Glutamatergic neuron (in vitro differentiated cells): Measurements from ENCODE around the gene GNG10. TPM values are rescaled to one million over a fixed set of nuclear protein-coding genes. Genes with fewer than 3 reads are reported as not detected.
A peak's percentile ranks its signal among the peaks of the same experiment; 100 is the strongest.

Experiments used
- DNase-seq: peaks from one replicate; pipeline ENCODE4 v3.0.0; 2022
- H3K27ac Mint-ChIP-seq: one replicate; pipeline ENCODE4 v1.8.0; 2020; ENCODE audit warnings: mild to moderate bottlenecking, mixed read lengths, inconsistent platforms; ENCODE audit not compliant: unreplicated experiment
- H3K27me3 Mint-ChIP-seq: one replicate; pipeline ENCODE4 v1.8.0; 2020; ENCODE audit warnings: mild to moderate bottlenecking, moderate library complexity, mixed read lengths, inconsistent platforms; ENCODE audit not compliant: unreplicated experiment
- H3K36me3 Mint-ChIP-seq: one replicate; pipeline ENCODE4 v1.8.0; 2020; ENCODE audit warnings: mild to moderate bottlenecking, mixed read lengths, inconsistent platforms; ENCODE audit not compliant: unreplicated experiment
- H3K4me1 Mint-ChIP-seq: one replicate; pipeline ENCODE4 v1.8.0; 2020; ENCODE audit warnings: mild to moderate bottlenecking, low read depth, mixed read lengths, inconsistent platforms; ENCODE audit not compliant: unreplicated experiment
- H3K4me3 Mint-ChIP-seq: one replicate; pipeline ENCODE4 v1.8.0; 2020; ENCODE audit warnings: mild to moderate bottlenecking, mixed read lengths, inconsistent platforms; ENCODE audit not compliant: unreplicated experiment
- H3K9me3 Mint-ChIP-seq: one replicate; pipeline ENCODE4 v1.8.0; 2020; ENCODE audit warnings: mild to moderate bottlenecking, moderate library complexity, mixed read lengths, inconsistent platforms; ENCODE audit not compliant: unreplicated experiment
- total RNA-seq: library from RNA; stranded (reverse); fragmentation: NEBNext Ultra II Directional; extraction: Animal tissue kit (Norgen Biotek cat#: 25700); gene quantifications from one replicate; pipeline ENCODE4 v1.2.1, GENCODE V29; 2021; ENCODE audit not compliant: unreplicated experiment
- TF ChIP-seq, protein P1 (sequence below): fragments of 200-600 bp; sonication (generic); IDR thresholded peaks from one replicate; pipeline ENCODE4 v1.5.0; 2021; ENCODE audit not compliant: partially characterized antibody, unreplicated experiment

The GNG10 gene
- total RNA-seq, 1 donor from 2014 or later, result 17.1 TPM

DNA sequence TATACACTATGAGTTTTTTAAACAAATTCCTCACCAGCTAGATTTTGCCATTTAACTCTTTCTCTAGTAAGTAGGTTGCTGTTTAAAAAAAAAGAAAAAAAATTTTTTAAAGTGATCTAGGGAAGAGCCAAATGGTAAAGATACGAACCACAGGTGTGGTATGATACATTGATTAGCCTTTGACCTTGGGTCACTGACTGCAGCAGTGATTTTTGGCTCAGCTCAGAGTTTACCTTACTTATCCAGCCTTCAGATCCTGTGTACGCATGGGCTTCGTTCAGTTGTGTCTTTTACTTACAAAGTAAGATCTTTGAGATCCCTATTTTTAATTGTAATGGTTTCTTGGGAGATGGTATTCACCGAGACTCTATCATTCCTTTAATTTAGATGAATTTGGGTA lies 12.4 kb upstream of the GNG10 start:
- DNase-seq, result no peak
- Mint-ChIP-seq H3K36me3 (no peaks in the 10 kb centered on the region), H3K4me3 (no peak overlapping the region), H3K27me3 (no peaks in the 10 kb centered on the region), H3K9me3 (no peaks in the 10 kb centered on the region), H3K27ac (no peak overlapping the region), H3K4me1 (no peaks in the 10 kb centered on the region)
- TF ChIP-seq, protein P1, sequence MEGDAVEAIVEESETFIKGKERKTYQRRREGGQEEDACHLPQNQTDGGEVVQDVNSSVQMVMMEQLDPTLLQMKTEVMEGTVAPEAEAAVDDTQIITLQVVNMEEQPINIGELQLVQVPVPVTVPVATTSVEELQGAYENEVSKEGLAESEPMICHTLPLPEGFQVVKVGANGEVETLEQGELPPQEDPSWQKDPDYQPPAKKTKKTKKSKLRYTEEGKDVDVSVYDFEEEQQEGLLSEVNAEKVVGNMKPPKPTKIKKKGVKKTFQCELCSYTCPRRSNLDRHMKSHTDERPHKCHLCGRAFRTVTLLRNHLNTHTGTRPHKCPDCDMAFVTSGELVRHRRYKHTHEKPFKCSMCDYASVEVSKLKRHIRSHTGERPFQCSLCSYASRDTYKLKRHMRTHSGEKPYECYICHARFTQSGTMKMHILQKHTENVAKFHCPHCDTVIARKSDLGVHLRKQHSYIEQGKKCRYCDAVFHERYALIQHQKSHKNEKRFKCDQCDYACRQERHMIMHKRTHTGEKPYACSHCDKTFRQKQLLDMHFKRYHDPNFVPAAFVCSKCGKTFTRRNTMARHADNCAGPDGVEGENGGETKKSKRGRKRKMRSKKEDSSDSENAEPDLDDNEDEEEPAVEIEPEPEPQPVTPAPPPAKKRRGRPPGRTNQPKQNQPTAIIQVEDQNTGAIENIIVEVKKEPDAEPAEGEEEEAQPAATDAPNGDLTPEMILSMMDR, result no peak

DNA sequence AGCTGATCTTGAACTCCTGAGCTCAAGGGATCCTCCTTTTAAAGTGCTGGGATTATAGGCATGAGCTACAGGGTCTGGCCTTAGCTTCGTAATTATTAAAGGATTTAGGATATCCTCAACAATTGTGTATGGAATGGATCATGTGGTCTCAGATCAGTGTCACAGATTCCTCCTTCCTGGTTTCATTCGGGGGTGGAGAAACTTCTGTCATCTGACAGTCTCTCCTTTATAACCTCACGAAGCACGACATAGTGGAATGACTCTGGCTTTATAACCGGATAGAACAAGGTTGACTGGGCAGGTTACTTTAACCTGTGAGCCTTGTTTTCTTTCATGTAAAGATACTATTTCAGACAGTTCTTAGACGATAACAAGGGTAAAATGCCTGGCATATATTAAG lies 4.4 kb upstream of the GNG10 start:
- Mint-ChIP-seq H3K4me3 (no peak overlapping the region), H3K4me1 (no peaks in the 10 kb centered on the region), H3K36me3 (no peaks in the 10 kb centered on the region), H3K27me3 (peaks cover 4% of the 10 kb centered on the region), H3K27ac (no peak overlapping the region), H3K9me3 (peaks cover 5% of the 10 kb centered on the region)
- no peak for DNase-seq
- TF ChIP-seq, protein P1, result no peak

DNA sequence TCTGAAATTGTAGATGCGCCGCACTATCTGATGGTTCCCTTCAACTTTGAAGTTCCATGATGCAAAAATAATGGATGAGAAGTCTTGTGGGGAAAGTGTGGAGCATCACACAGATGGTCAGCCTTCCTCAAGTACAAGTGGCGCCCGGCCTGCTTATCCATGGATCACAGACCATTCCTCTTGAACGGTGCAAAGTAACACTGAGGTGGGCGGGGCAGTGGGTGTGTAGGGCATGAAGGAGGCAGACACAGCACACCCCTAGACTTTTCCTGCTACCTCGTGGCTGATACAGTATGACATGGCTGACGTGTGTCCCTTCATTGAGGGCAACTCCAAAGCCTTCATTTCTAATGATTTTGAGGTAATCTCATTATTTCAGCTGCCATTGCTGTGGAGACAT lies 2.5 kb upstream of the GNG10 start:
- peaks cover 7% of the 10 kb centered on the region for H3K4me1 Mint-ChIP-seq
- no peak for DNase-seq
- no peak overlapping the region for H3K4me3 Mint-ChIP-seq
- no peak overlapping the region for H3K27ac Mint-ChIP-seq
- H3K9me3 Mint-ChIP-seq, result peaks cover 15% of the 10 kb centered on the region
- TF ChIP-seq, protein P1, result no peak
- no peaks in the 10 kb centered on the region for H3K36me3 Mint-ChIP-seq
- peaks cover 4% of the 10 kb centered on the region for H3K27me3 Mint-ChIP-seq

DNA sequence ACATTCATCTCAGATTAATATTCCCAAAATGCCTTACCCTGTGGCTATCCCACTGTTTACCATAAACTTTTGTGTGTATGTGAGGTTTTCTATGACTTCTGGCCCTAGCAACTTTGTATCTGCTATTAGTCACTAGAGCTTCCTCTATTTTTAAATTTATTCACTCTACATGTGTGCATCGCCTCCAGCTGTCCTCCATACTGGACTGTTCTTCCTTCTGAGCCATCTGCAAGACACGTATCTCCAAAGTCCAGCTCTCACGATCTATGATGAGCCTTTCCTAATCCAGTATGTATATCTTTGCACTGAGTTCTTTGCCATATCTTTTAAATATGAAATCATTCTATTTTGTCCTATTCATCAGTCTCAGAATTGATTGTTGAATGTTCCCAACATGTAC lies 1.7 kb upstream of the GNG10 start:
- no peak for DNase-seq
- TF ChIP-seq, protein P1, result no peak
- peaks cover 4% of the 10 kb centered on the region for H3K27me3 Mint-ChIP-seq
- peak overlapping the region; percentile 27 for H3K4me3 Mint-ChIP-seq
- peaks cover 7% of the 10 kb centered on the region for H3K4me1 Mint-ChIP-seq
- H3K9me3 Mint-ChIP-seq, result peaks cover 15% of the 10 kb centered on the region
- no peak overlapping the region for H3K27ac Mint-ChIP-seq
- no peaks in the 10 kb centered on the region for H3K36me3 Mint-ChIP-seq

DNA sequence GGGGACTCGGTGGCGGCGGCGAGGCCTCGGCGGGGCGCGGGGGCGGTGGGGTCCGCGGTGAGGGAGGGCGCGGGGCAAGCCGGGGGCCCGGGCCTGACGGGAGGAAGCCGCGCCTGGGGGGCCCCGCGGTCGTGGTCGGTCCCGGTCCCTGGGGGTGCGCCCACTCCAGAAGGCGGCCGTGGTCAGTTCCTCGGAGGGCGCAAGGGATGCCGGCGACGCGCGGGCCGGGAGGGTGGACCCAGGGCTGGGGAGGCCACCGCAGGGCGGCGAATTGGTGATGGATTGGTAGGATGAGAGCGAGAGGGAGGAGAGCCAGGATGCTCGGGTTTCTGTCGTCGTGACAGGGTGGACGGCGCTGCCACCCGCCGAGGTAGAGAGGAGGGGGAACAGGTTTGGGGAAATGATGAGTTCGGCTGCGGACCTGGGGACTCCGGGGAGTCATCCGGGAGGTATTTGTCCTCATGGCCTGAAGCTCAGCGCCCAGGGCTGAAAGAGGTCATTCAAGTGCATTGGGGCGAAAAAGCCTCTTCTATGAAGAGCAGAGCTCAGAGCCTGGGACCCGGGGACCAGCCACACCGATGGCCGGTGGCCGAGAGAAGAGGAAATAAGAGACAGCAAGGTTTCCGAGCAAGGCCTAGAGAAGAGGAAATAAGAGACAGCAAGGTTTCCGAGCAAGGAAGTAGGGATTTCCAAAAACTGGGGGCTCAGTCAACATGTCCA lies 557 bp downstream of the GNG10 start:
- TF ChIP-seq, protein P1, result no peak
- DNase-seq, result peak; percentile 55
- Mint-ChIP-seq H3K9me3 (peaks cover 17% of the 10 kb centered on the region), H3K36me3 (no peaks in the 10 kb centered on the region), H3K4me1 (peaks cover 7% of the 10 kb centered on the region), H3K27me3 (peaks cover 4% of the 10 kb centered on the region), H3K27ac (peak overlapping the region; percentile 74), H3K4me3 (peak overlapping the region; percentile 97)
